Upper lobe of left lung (tissue), 4 donors: ENCODE data around the gene SMCO4.

Experiments
- CTCF ChIP-seq, 6 experiments: fragments of 450-650 bp in 4 of 6; fragments of 200-600 bp in 2 of 6; sonication (generic) in 2 of 6; IDR thresholded peaks; one replicate each; pipeline ENCODE4 v1.5.1; 2016 to 2019; ENCODE audit warnings: antibody characterized with exemption in 6 of 6
- EP300 ChIP-seq, 4 donors: sonication (generic); formaldehyde crosslinking; IDR thresholded peaks; one replicate each; pipeline ENCODE4 v1.5.1; 2017; ENCODE audit warnings: antibody characterized with exemption in 4 of 4, control low read depth in 2 of 4
- POLR2A ChIP-seq, 4 donors: fragments of 450-650 bp; IDR thresholded peaks; one replicate each; pipeline ENCODE4 v1.5.1; 2016 to 2017; ENCODE audit warnings: antibody characterized with exemption in 4 of 4, mild to moderate bottlenecking in 2 of 4
- POLR2AphosphoS5 ChIP-seq, 2 donors: sonication (generic); formaldehyde crosslinking; IDR thresholded peaks; one replicate each; pipeline ENCODE4 v1.5.1; 2017; ENCODE audit warnings: antibody characterized with exemption in 2 of 2

DNA sequence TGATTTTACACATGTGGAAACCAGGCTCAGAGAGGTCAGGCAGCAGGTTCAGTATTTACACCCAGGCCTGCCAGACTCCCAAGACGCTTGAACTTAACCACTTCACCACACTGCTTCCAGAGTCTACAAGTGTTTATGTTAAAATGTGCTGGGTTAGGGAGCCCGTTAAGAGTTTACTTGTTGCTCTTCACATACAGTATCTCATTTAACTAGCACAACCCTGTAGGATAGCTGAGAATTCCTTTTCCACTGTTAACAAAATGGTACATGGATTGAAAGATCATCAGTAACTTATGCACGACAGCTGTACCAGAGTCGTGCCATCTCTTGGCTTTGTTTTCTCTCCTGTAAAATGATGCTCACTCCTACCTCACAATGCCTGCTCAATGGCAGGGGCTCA lies 2.9 kb downstream of the SMCO4 start:
- TF ChIP-seq POLR2AphosphoS5 (IDR thresholded peaks at IDR 0.05), result no peak
- TF ChIP-seq CTCF (IDR thresholded peaks at IDR 0.05), result no peak
- no peak for TF ChIP-seq EP300 (IDR thresholded peaks at IDR 0.05)
- TF ChIP-seq POLR2A (IDR thresholded peaks at IDR 0.05), result no peak
